ENCODE results near the gene COL19A1.

The COL19A1 gene

GRCh38 chr6:69846312-69846711 lies 20.0 kb upstream of the COL19A1 start:
- in situ Hi-C loops (cut with MboI; ENCODE audit: low sequenced_read_pairs) = no loop called here
- H3K36me3 ChIP-seq (replicated peaks) = no peaks in the 10 kb centered on the region
- H3K4me3 ChIP-seq = no peak overlapping the region
- H3K27me3 ChIP-seq (ENCODE audit: low read depth) = no peaks in the 10 kb centered on the region
- no peaks in the 10 kb centered on the region for H3K4me1 ChIP-seq
- no peak for DNase-seq (ENCODE audit: low spot score in 2 of 2)
- no peaks in the 10 kb centered on the region for H3K9me3 ChIP-seq

GRCh38 chr6:69846770-69847491 lies 19.4 kb upstream of the COL19A1 start:
- H3K4me3 ChIP-seq = no peak overlapping the region
- no peaks in the 10 kb centered on the region for H3K9me3 ChIP-seq
- no peaks in the 10 kb centered on the region for H3K36me3 ChIP-seq (replicated peaks)
- in situ Hi-C loops (cut with MboI; ENCODE audit: low sequenced_read_pairs) = no loop called here
- no peaks in the 10 kb centered on the region for H3K27me3 ChIP-seq (ENCODE audit: low read depth)
- no peaks in the 10 kb centered on the region for H3K4me1 ChIP-seq
- no peak for DNase-seq (ENCODE audit: low spot score in 2 of 2)

- Histone ChIP-seq H3K4me3 (no peak overlapping the region), H3K4me1 (no peaks in the 10 kb centered on the region), H3K9me3 (no peaks in the 10 kb centered on the region), H3K27me3 (ENCODE audit: low read depth) (no peaks in the 10 kb centered on the region), H3K36me3 (replicated peaks) (no peaks in the 10 kb centered on the region)
- in situ Hi-C loops (cut with MboI; ENCODE audit: low sequenced_read_pairs) = no loop called here
- DNase-seq (ENCODE audit: low spot score in 2 of 2) = no peak
Observed at GRCh38 chr6:69847492-69847788, 18.9 kb upstream of the COL19A1 start.

GRCh38 chr6:69848552-69848951 lies 17.8 kb upstream of the COL19A1 start:
- no peaks in the 10 kb centered on the region for H3K27me3 ChIP-seq (ENCODE audit: low read depth)
- H3K9me3 ChIP-seq = no peaks in the 10 kb centered on the region
- H3K36me3 ChIP-seq (replicated peaks) = no peaks in the 10 kb centered on the region
- in situ Hi-C loops (cut with MboI; ENCODE audit: low sequenced_read_pairs) = no loop called here
- H3K4me1 ChIP-seq = no peaks in the 10 kb centered on the region
- DNase-seq (ENCODE audit: low spot score in 2 of 2) = no peak
- no peak overlapping the region for H3K4me3 ChIP-seq

- no peaks in the 10 kb centered on the region for H3K27me3 ChIP-seq (ENCODE audit: low read depth)
- no peaks in the 10 kb centered on the region for H3K4me1 ChIP-seq
- in situ Hi-C loops (cut with MboI; ENCODE audit: low sequenced_read_pairs) = no loop called here
- H3K4me3 ChIP-seq = no peak overlapping the region
- no peak for DNase-seq (ENCODE audit: low spot score in 2 of 2)
- H3K36me3 ChIP-seq (replicated peaks) = no peaks in the 10 kb centered on the region
- no peaks in the 10 kb centered on the region for H3K9me3 ChIP-seq
Observed at GRCh38 chr6:69852706-69853105, 13.7 kb upstream of the COL19A1 start.

GRCh38 chr6:69861986-69862385 lies 4.4 kb upstream of the COL19A1 start:
- in situ Hi-C loops (cut with MboI; ENCODE audit: low sequenced_read_pairs) = no loop called here
- no peaks in the 10 kb centered on the region for H3K36me3 ChIP-seq (replicated peaks)
- no peak overlapping the region for H3K4me3 ChIP-seq
- DNase-seq (ENCODE audit: low spot score in 2 of 2) = peak; percentile 33 to 46
- H3K4me1 ChIP-seq = peaks cover 32% of the 10 kb centered on the region
- no peaks in the 10 kb centered on the region for H3K9me3 ChIP-seq
- no peaks in the 10 kb centered on the region for H3K27me3 ChIP-seq (ENCODE audit: low read depth)

GRCh38 chr6:69863766-69864165 lies 2.6 kb upstream of the COL19A1 start:
- Histone ChIP-seq H3K27me3 (ENCODE audit: low read depth) (no peaks in the 10 kb centered on the region), H3K36me3 (replicated peaks) (no peaks in the 10 kb centered on the region), H3K9me3 (no peaks in the 10 kb centered on the region), H3K4me1 (peaks cover 42% of the 10 kb centered on the region), H3K4me3 (no peak overlapping the region)
- DNase-seq (ENCODE audit: low spot score in 2 of 2) = peak in 1 of 2 experiments; percentile 66
- in situ Hi-C loops (cut with MboI; ENCODE audit: low sequenced_read_pairs) = no loop called here

GRCh38 chr6:69865126-69865525 lies 1.2 kb upstream of the COL19A1 start:
- Histone ChIP-seq H3K36me3 (replicated peaks) (no peaks in the 10 kb centered on the region), H3K27me3 (ENCODE audit: low read depth) (no peaks in the 10 kb centered on the region), H3K4me3 (no peak overlapping the region), H3K9me3 (no peaks in the 10 kb centered on the region), H3K4me1 (peaks cover 46% of the 10 kb centered on the region)
- in situ Hi-C loops (cut with MboI; ENCODE audit: low sequenced_read_pairs) = no loop called here
- no peak for DNase-seq (ENCODE audit: low spot score in 2 of 2)

GRCh38 chr6:69866770-69867638 lies 648 bp downstream of the COL19A1 start:
- Histone ChIP-seq H3K27me3 (ENCODE audit: low read depth) (no peaks in the 10 kb centered on the region), H3K4me1 (peaks cover 48% of the 10 kb centered on the region), H3K4me3 (peak overlapping the region; percentile 42), H3K9me3 (no peaks in the 10 kb centered on the region), H3K36me3 (replicated peaks) (no peaks in the 10 kb centered on the region)
- in situ Hi-C loops (cut with MboI; ENCODE audit: low sequenced_read_pairs) = no loop called here
- DNase-seq (ENCODE audit: low spot score in 2 of 2) = peak; percentile 64 to 74

GRCh38 chr6:69867639-69867976 lies 1.3 kb downstream of the COL19A1 start:
- H3K4me1 ChIP-seq = peaks cover 43% of the 10 kb centered on the region
- DNase-seq (ENCODE audit: low spot score in 2 of 2) = peak in 1 of 2 experiments; percentile 46
- in situ Hi-C loops (cut with MboI; ENCODE audit: low sequenced_read_pairs) = no loop called here
- H3K36me3 ChIP-seq (replicated peaks) = no peaks in the 10 kb centered on the region
- H3K4me3 ChIP-seq = peak overlapping the region; percentile 42
- no peaks in the 10 kb centered on the region for H3K27me3 ChIP-seq (ENCODE audit: low read depth)
- H3K9me3 ChIP-seq = no peaks in the 10 kb centered on the region

- no peaks in the 10 kb centered on the region for H3K27me3 ChIP-seq (ENCODE audit: low read depth)
- no peak overlapping the region for H3K4me3 ChIP-seq
- peaks cover 38% of the 10 kb centered on the region for H3K4me1 ChIP-seq
- no peaks in the 10 kb centered on the region for H3K9me3 ChIP-seq
- no peaks in the 10 kb centered on the region for H3K36me3 ChIP-seq (replicated peaks)
- DNase-seq (ENCODE audit: low spot score in 2 of 2) = peak in 1 of 2 experiments; percentile 24
- in situ Hi-C loops (cut with MboI; ENCODE audit: low sequenced_read_pairs) = no loop called here
Observed at GRCh38 chr6:69868252-69868804, 2.0 kb downstream of the COL19A1 start.

GRCh38 chr6:69868961-69869360 lies 2.6 kb downstream of the COL19A1 start:
- DNase-seq (ENCODE audit: low spot score in 2 of 2) = peak; percentile 56 to 78
- no peaks in the 10 kb centered on the region for H3K9me3 ChIP-seq
- H3K4me1 ChIP-seq = peaks cover 32% of the 10 kb centered on the region
- H3K36me3 ChIP-seq (replicated peaks) = no peaks in the 10 kb centered on the region
- H3K4me3 ChIP-seq = no peak overlapping the region
- no peaks in the 10 kb centered on the region for H3K27me3 ChIP-seq (ENCODE audit: low read depth)
- in situ Hi-C loops (cut with MboI; ENCODE audit: low sequenced_read_pairs) = no loop called here

- in situ Hi-C loops (cut with MboI; ENCODE audit: low sequenced_read_pairs) = no loop called here
- no peaks in the 10 kb centered on the region for H3K36me3 ChIP-seq (replicated peaks)
- no peaks in the 10 kb centered on the region for H3K9me3 ChIP-seq
- H3K27me3 ChIP-seq (ENCODE audit: low read depth) = no peaks in the 10 kb centered on the region
- H3K4me1 ChIP-seq = peaks cover 22% of the 10 kb centered on the region
- H3K4me3 ChIP-seq = no peak overlapping the region
- no peak for DNase-seq (ENCODE audit: low spot score in 2 of 2)
Observed at GRCh38 chr6:69871107-69871506, 4.8 kb downstream of the COL19A1 start.

GRCh38 chr6:69873291-69873690 lies 6.9 kb downstream of the COL19A1 start:
- H3K4me1 ChIP-seq = peaks cover 19% of the 10 kb centered on the region
- no peaks in the 10 kb centered on the region for H3K27me3 ChIP-seq (ENCODE audit: low read depth)
- no peaks in the 10 kb centered on the region for H3K36me3 ChIP-seq (replicated peaks)
- no peak overlapping the region for H3K4me3 ChIP-seq
- in situ Hi-C loops (cut with MboI; ENCODE audit: low sequenced_read_pairs) = no loop called here
- no peak for DNase-seq (ENCODE audit: low spot score in 2 of 2)
- no peaks in the 10 kb centered on the region for H3K9me3 ChIP-seq

Data from HAP-1 (cell line).